Measurements from ENCODE around the gene FOXP1. TPM values are rescaled to one million over a fixed set of nuclear protein-coding genes. Genes with fewer than 3 reads are reported as not detected.

FOXP1 gene
- total RNA-seq, 1 donor from 2014 or later: 71.3 TPM

- no peak overlapping the region for H3K4me3 Mint-ChIP-seq (ENCODE audit: unreplicated experiment)
- no peak for TF ChIP-seq CTCF (IDR thresholded peaks at IDR 0.05; ENCODE audit: unreplicated experiment)
- H3K36me3 Mint-ChIP-seq (ENCODE audit: low read depth, unreplicated experiment): no peaks in the 10 kb centered on the region
- peaks cover 2% of the 10 kb centered on the region for H3K27me3 Mint-ChIP-seq (ENCODE audit: unreplicated experiment)
- H3K4me1 Mint-ChIP-seq (ENCODE audit: unreplicated experiment): peaks cover 42% of the 10 kb centered on the region
- peak overlapping the region; percentile 36 for H3K27ac Mint-ChIP-seq (ENCODE audit: unreplicated experiment)
- DNase-seq (ENCODE audit: low spot score): no peak
- no peaks in the 10 kb centered on the region for H3K9me3 Mint-ChIP-seq (ENCODE audit: unreplicated experiment)
These were observed 415.3 kb downstream of the FOXP1 start for GRCh38 chr3:71168121-71168721.

- H3K4me1 Mint-ChIP-seq (ENCODE audit: unreplicated experiment): peaks cover 31% of the 10 kb centered on the region
- no peak overlapping the region for H3K4me3 Mint-ChIP-seq (ENCODE audit: unreplicated experiment)
- no peak for TF ChIP-seq CTCF (IDR thresholded peaks at IDR 0.05; ENCODE audit: unreplicated experiment)
- H3K27me3 Mint-ChIP-seq (ENCODE audit: unreplicated experiment): no peaks in the 10 kb centered on the region
- no peak overlapping the region for H3K27ac Mint-ChIP-seq (ENCODE audit: unreplicated experiment)
- H3K36me3 Mint-ChIP-seq (ENCODE audit: low read depth, unreplicated experiment): no peaks in the 10 kb centered on the region
- no peak for DNase-seq (ENCODE audit: low spot score)
- no peaks in the 10 kb centered on the region for H3K9me3 Mint-ChIP-seq (ENCODE audit: unreplicated experiment)
These were observed 416.9 kb downstream of the FOXP1 start for GRCh38 chr3:71166339-71167240.

GRCh38 chr3:71164881-71165280, 418.6 kb downstream of the FOXP1 start:
- Mint-ChIP-seq H3K36me3 (ENCODE audit: low read depth, unreplicated experiment) (no peaks in the 10 kb centered on the region), H3K27ac (ENCODE audit: unreplicated experiment) (no peak overlapping the region), H3K4me1 (ENCODE audit: unreplicated experiment) (peaks cover 16% of the 10 kb centered on the region), H3K4me3 (ENCODE audit: unreplicated experiment) (no peak overlapping the region), H3K27me3 (ENCODE audit: unreplicated experiment) (no peaks in the 10 kb centered on the region), H3K9me3 (ENCODE audit: unreplicated experiment) (no peaks in the 10 kb centered on the region)
- no peak for DNase-seq (ENCODE audit: low spot score)
- no peak for TF ChIP-seq CTCF (IDR thresholded peaks at IDR 0.05; ENCODE audit: unreplicated experiment)

- peaks cover 3% of the 10 kb centered on the region for H3K4me1 Mint-ChIP-seq (ENCODE audit: unreplicated experiment)
- H3K4me3 Mint-ChIP-seq (ENCODE audit: unreplicated experiment): no peak overlapping the region
- no peak overlapping the region for H3K27ac Mint-ChIP-seq (ENCODE audit: unreplicated experiment)
- no peak for TF ChIP-seq CTCF (IDR thresholded peaks at IDR 0.05; ENCODE audit: unreplicated experiment)
- no peak for DNase-seq (ENCODE audit: low spot score)
- no peaks in the 10 kb centered on the region for H3K27me3 Mint-ChIP-seq (ENCODE audit: unreplicated experiment)
- no peaks in the 10 kb centered on the region for H3K9me3 Mint-ChIP-seq (ENCODE audit: unreplicated experiment)
- no peaks in the 10 kb centered on the region for H3K36me3 Mint-ChIP-seq (ENCODE audit: low read depth, unreplicated experiment)
These were observed 420.2 kb downstream of the FOXP1 start for GRCh38 chr3:71163198-71163918.
